Measurements from ENCODE around the gene SLC2A4RG.

DNA sequence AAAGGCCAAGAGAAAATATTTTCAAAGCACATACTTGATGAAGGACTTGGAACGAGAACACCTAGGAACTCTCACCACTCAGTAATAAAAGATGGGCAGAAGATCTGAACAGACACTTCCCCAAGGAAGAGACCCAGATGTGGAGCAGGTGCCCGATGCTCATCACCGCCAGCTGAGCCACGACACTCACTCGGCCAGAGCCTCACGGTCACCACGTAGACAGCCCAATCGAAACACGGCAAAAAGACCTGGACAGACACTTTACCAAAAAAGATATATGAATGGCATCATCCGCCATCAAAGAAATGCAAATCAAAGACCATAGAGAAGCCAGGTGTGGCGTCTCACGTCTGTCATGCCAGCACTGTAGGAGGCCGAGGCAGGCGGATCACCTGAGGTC lies 41.6 kb downstream of the SLC2A4RG start:
- TF ChIP-seq, protein P1, sequence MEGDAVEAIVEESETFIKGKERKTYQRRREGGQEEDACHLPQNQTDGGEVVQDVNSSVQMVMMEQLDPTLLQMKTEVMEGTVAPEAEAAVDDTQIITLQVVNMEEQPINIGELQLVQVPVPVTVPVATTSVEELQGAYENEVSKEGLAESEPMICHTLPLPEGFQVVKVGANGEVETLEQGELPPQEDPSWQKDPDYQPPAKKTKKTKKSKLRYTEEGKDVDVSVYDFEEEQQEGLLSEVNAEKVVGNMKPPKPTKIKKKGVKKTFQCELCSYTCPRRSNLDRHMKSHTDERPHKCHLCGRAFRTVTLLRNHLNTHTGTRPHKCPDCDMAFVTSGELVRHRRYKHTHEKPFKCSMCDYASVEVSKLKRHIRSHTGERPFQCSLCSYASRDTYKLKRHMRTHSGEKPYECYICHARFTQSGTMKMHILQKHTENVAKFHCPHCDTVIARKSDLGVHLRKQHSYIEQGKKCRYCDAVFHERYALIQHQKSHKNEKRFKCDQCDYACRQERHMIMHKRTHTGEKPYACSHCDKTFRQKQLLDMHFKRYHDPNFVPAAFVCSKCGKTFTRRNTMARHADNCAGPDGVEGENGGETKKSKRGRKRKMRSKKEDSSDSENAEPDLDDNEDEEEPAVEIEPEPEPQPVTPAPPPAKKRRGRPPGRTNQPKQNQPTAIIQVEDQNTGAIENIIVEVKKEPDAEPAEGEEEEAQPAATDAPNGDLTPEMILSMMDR (conservative IDR thresholded peaks at IDR 0.05 in 1 of 2, IDR thresholded peaks at IDR 0.05 in 1 of 2; ENCODE audit: extremely low read depth in 1 of 2, insufficient read depth in 1 of 2, low read depth in 1 of 2, low read length in 2 of 2), result no peak
- no peak for TF ChIP-seq EZH2 (IDR thresholded peaks at IDR 0.05; ENCODE audit: borderline replicate concordance, low read length)
